ENCODE data around the gene GGACT.
"Not testable (repeated sequence)": the region's sequence is repeated elsewhere in the genome, so short reads cannot be mapped to it uniquely, and the experiment has no call there.

Gene GGACT

DNA sequence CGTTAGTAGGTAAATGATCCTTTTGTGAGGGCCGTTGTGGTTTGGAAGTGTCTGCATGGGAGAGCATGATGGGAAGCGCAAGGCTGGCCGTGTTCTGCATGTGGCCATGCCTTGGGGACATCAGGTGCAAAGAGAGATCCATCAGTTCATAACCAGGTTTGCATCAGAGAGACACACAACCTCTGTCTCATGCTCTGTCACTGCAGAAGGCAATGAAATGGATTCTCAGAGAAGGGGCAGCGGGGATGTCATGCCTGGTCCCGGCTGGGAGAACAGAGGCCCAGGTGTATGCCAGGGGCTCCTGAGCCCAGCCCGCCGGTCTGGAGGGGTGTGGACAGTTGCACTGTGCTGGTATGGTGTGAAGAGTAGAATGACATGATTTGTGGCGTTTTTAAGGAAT is 60.2 kb downstream of the GGACT start:
- no peak for DNase-seq

- no peak for DNase-seq
These were observed 60.9 kb downstream of the GGACT start for GRCh38 chr13:100527644-100528043.

GRCh38 chr13:100526318-100527000 is 62.1 kb downstream of the GGACT start:
- no peak for DNase-seq

GRCh38 chr13:100525453-100526317 is 62.9 kb downstream of the GGACT start:
- DNase-seq, result no peak

GRCh38 chr13:100524688-100525087 is 63.9 kb downstream of the GGACT start:
- not testable (repeated sequence) for DNase-seq

GRCh38 chr13:100523981-100524386 is 64.6 kb downstream of the GGACT start:
- no peak for DNase-seq

DNA sequence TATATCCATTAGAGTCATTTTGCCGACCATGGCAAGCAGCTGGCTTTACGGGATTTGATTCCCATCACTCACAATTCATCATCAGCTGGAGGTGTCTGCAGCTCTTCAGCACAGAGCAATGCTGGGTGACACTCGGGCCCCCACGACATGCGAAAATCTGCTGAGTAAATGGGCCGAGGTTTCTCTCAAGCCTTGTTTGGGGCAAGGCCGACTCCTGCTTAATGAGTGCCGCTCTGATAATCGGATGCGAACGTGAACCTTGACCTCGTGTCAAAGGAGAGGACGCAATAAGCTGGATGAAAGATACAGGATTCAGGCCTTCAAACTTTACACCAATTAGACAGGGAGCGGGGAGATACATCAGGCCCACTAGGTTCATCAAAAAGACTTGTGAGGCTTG is 65.2 kb downstream of the GGACT start:
- DNase-seq, result no peak

- no peak for DNase-seq
These were observed 65.8 kb downstream of the GGACT start for GRCh38 chr13:100522618-100523309.

- DNase-seq, result no peak
These were observed 66.6 kb downstream of the GGACT start for GRCh38 chr13:100521851-100522617.

DNA sequence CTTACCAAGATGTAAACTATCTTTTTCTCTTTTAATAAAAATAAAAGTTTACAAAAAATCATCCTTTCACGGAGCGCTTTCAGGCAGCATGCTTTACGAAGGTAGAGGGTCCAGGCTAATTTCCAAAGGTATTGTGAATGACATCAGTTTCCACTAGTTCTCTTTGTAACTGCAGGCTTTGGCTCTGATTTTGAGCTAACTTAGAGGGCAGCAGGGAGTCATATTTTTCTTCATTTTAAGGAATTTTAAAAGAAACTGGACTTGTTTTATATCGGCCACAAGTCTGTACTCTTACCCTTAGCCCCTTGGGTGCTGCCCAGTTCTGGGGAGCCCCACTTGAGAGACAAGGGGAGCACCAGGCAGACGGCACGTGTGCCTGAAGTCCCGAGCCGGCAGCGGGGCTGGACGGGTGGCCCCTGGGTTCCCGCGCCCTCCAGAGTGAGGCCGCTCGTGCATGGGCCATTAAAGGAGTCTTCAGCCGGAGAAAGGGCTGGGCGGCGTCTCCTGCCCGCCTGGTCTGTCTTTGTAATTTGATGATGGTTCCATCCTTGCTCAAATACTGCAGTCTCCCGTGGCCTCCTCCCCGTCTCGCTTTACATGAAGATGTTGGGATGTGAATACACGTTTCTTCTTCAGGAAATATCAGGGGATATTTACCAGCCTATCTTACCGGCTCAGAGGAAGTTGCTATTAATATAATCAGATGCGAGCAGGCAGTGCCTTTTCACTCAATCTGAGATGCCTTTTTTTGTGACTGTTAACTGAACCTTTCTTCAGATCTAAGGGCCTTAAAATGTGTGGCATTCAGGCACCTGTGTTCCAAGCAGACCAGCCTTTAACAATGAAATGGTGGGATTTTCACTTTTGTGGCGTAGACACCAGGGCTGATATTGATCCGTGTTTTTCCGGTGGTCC is 67.4 kb downstream of the GGACT start:
- no peak for DNase-seq

DNA sequence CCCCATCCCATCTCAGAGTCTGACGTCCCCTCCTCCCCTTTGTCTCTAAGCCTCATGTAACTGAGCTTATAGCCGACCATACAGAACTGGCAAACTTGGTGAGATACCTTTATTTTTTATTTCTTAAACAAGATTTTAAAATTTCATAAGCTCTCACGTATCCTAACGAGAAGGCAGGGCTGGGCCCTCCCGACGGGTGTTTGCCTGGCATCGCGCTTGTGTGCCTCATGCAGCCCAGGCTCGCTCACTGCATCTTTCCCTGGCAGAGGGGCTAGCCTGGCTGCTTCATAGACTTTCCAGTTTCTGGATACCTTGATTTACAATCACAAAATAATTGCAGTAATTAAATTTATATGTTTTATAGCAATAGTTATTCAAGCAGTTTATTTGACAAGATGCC is 69.0 kb downstream of the GGACT start:
- DNase-seq, result no peak

GRCh38 chr13:100518394-100519062 is 70.1 kb downstream of the GGACT start:
- no peak for DNase-seq

DNA sequence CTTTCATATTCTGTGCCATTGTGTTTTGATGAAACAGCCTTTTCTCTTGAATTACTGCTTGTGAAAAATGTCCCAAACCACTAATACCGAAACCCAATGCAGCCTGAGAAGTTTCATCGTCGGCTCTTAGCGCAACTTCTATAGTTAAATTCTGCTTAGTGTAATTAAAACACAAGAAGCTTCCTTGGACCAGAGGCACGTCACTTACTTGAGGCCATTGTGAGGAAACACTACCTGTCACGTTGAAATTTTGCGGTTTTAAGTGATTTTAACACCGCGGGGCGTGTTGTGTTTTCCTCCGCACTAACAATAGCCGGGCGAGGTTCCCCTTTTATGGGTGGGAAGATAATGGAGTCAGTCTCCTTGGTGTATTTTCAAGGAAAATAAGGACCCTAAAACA is 70.9 kb downstream of the GGACT start:
- DNase-seq, result no peak

GRCh38 chr13:100517135-100517534 is 71.5 kb downstream of the GGACT start:
- DNase-seq, result no peak

DNA sequence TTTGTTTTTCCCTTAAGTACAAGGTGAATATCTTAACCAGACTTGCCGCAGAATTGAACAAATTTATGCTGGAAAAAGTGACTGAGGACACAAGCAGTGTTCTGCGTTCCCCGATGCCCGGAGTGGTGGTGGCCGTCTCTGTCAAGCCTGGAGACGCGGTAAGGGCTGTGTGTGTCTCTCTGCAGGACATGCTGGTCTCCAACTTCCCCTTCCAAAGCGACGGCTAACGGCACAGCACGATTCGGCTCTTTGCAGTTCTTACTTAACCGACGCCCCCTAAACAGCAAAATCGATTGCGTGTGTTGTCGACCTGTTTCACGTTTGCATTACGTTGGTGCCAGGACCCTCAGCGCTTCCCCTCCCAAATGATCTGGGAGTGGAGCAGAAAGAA is 73.2 kb downstream of the GGACT start:
- DNase-seq, result no peak

DNA sequence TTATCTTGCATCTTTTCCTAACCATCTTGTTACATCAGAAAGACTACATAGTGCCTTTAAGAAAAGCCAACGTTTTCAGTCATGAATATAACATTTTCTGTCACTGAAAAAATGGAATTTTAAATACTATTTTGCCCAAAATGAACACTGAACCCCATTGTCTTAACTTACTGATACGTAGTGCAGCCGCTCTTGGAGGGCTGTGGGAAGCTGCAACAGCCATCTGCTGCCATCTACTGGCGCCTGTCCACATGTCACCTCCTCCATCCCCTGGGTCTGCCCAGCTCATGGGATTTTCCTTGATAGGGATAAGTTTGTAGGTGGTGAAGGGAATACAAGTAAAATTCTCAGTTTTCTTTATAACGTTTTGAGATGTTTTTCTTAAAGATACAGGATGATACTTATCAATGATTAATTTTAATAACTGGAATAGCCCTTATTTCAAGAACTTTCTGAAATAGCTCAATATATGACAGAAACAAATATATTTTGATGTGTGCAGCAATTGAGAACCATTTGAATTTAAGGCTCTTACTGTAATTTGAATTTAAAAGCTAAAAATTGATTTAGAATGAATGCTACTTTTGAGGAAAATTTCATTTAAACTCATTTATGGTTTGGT is 73.7 kb downstream of the GGACT start:
- DNase-seq, result peak; percentile 75 to 78

DNA sequence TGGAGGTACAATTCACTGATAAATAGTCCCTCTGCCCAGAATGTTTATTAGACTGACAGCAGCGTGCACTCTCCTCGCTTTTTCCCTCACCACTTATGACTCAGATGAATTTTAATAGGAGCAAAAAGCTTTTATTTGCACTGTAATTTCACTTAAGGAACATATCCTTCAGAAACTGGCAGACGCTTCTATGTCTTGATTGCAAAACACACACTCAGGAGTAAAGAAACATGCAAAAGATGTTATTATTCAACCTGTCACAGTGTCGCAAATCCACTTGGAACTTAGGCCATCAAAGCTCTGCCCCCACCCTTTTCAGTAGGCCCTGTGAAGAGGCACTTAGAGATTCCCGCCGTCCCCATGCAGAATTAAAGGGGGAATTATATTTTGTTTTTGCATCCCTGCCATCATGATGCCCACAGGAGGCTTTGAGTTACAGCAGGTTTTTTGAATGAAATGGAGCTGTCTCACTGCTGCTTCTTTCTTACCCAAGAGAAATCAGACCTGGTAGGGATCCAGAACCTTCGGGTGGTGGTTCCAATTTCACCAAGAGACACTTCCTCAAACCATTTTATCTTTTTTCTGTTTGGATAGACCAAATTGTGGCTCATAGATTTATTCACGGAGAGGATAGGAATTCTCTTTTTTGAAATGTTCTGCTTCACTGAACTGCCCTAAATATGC is 74.5 kb downstream of the GGACT start:
- no peak for DNase-seq

- no peak for DNase-seq
These were observed 75.4 kb downstream of the GGACT start for GRCh38 chr13:100513171-100513570.

DNA sequence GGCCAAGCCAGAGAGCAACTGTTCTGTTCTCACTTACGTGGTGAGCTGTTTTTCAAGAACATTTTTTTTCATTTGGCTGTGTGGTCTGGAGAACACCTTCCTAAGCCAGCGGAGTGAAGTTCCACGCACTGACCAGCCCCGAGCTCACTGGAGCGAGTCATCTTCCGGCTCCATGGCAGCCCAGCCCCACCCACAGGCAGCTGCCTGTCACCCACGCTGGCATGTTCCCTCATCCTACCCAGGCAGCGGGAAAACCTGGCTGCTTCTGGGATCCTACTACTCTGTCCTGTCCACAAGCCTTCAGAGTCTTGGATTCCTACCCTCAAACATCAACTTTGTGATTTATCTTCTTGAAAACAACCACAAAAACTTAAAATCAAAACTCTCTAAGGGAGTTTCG is 76.2 kb downstream of the GGACT start:
- DNase-seq, result no peak

GRCh38 chr13:100511466-100511865 is 77.1 kb downstream of the GGACT start:
- DNase-seq, result no peak
